ENCODE data around the gene IL1F10. TPM values are rescaled to one million over a fixed set of nuclear protein-coding genes. Genes with fewer than 3 reads are reported as not detected.
A peak's percentile ranks its signal among the peaks of the same experiment; 100 is the strongest.

The IL1F10 gene
- total RNA-seq, 2 experiments from 2014 or later = not detected

GRCh38 chr2:113061896-113062770 is 5.6 kb upstream of the IL1F10 start:
- CTCF ChIA-PET = interaction anchor here (0.9 kb wide), 1 partner anchor 22 kb away, joined by 3 read pairs; no protein-coding TSS in a partner anchor
- DNase-seq = no peak
- Mint-ChIP-seq H3K27me3 (no peaks in the 10 kb centered on the region), H3K9me3 (no peaks in the 10 kb centered on the region), H3K4me3 (no peak overlapping the region), H3K27ac (no peak overlapping the region), H3K36me3 (ENCODE audit: low read depth) (no peaks in the 10 kb centered on the region), H3K4me1 (no peaks in the 10 kb centered on the region)
- POLR2A ChIA-PET = no interaction called here

- Mint-ChIP-seq H3K9me3 (no peaks in the 10 kb centered on the region), H3K36me3 (ENCODE audit: low read depth) (no peaks in the 10 kb centered on the region), H3K4me1 (no peaks in the 10 kb centered on the region), H3K4me3 (no peak overlapping the region), H3K27me3 (peaks cover 2% of the 10 kb centered on the region), H3K27ac (no peak overlapping the region)
- DNase-seq = no peak
- ChIA-PET POLR2A (no interaction called here), CTCF (interaction anchor here (0.9 to 1.9 kb wide), 3 partner anchors 9 to 16 kb away, joined by 3 to 5 read pairs (median 4); no protein-coding TSS in a partner anchor)
These were observed 3.5 kb upstream of the IL1F10 start for GRCh38 chr2:113064281-113064680.

GRCh38 chr2:113064898-113065297 is 2.9 kb upstream of the IL1F10 start:
- no peak overlapping the region for H3K4me3 Mint-ChIP-seq
- H3K27me3 Mint-ChIP-seq = peaks cover 4% of the 10 kb centered on the region
- CTCF ChIA-PET = interaction anchor here (0.9 to 1.9 kb wide), 3 partner anchors 8 to 15 kb away, joined by 3 to 5 read pairs (median 4); no protein-coding TSS in a partner anchor
- no peak for DNase-seq
- no peaks in the 10 kb centered on the region for H3K9me3 Mint-ChIP-seq
- H3K4me1 Mint-ChIP-seq = no peaks in the 10 kb centered on the region
- H3K36me3 Mint-ChIP-seq (ENCODE audit: low read depth) = no peaks in the 10 kb centered on the region
- H3K27ac Mint-ChIP-seq = no peak overlapping the region
- POLR2A ChIA-PET = no interaction called here

GRCh38 chr2:113068249-113068648 is 479 bp downstream of the IL1F10 start:
- Mint-ChIP-seq H3K4me3 (no peak overlapping the region), H3K36me3 (ENCODE audit: low read depth) (no peaks in the 10 kb centered on the region), H3K27ac (no peak overlapping the region), H3K9me3 (no peaks in the 10 kb centered on the region), H3K4me1 (no peaks in the 10 kb centered on the region), H3K27me3 (peaks cover 6% of the 10 kb centered on the region)
- no peak for DNase-seq
- CTCF ChIA-PET = interaction anchor here (2.3 kb wide), 1 partner anchor 12 kb away, joined by 8 read pairs; no protein-coding TSS in a partner anchor
- POLR2A ChIA-PET = interaction anchor here (0.7 kb wide), 1 partner anchor 52 kb away, joined by 4 read pairs; no protein-coding TSS in a partner anchor

- ChIA-PET POLR2A (interaction anchor here (0.7 kb wide), 1 partner anchor 53 kb away, joined by 4 read pairs; no protein-coding TSS in a partner anchor), CTCF (interaction anchor here (2.3 kb wide), 1 partner anchor 11 kb away, joined by 8 read pairs; no protein-coding TSS in a partner anchor)
- peaks cover 6% of the 10 kb centered on the region for H3K27me3 Mint-ChIP-seq
- no peak for DNase-seq
- H3K4me3 Mint-ChIP-seq = no peak overlapping the region
- no peaks in the 10 kb centered on the region for H3K9me3 Mint-ChIP-seq
- H3K36me3 Mint-ChIP-seq (ENCODE audit: low read depth) = no peaks in the 10 kb centered on the region
- no peaks in the 10 kb centered on the region for H3K4me1 Mint-ChIP-seq
- H3K27ac Mint-ChIP-seq = no peak overlapping the region
These were observed 1.1 kb downstream of the IL1F10 start for GRCh38 chr2:113068706-113069485.

GRCh38 chr2:113069676-113070605 is 2.2 kb downstream of the IL1F10 start:
- Mint-ChIP-seq H3K9me3 (no peaks in the 10 kb centered on the region), H3K4me1 (peaks cover 4% of the 10 kb centered on the region), H3K27ac (no peak overlapping the region), H3K4me3 (no peak overlapping the region), H3K27me3 (peaks cover 6% of the 10 kb centered on the region), H3K36me3 (ENCODE audit: low read depth) (no peaks in the 10 kb centered on the region)
- no peak for DNase-seq
- CTCF ChIA-PET = interaction anchor here (0.5 to 2.3 kb wide), 2 partner anchors 10 to 14 kb away, joined by 3 to 8 read pairs; no protein-coding TSS in a partner anchor
- POLR2A ChIA-PET = no interaction called here

- peaks cover 6% of the 10 kb centered on the region for H3K27me3 Mint-ChIP-seq
- no peak overlapping the region for H3K27ac Mint-ChIP-seq
- CTCF ChIA-PET = no interaction called here
- POLR2A ChIA-PET = no interaction called here
- H3K4me3 Mint-ChIP-seq = no peak overlapping the region
- H3K4me1 Mint-ChIP-seq = peaks cover 9% of the 10 kb centered on the region
- H3K36me3 Mint-ChIP-seq (ENCODE audit: low read depth) = no peaks in the 10 kb centered on the region
- no peak for DNase-seq
- H3K9me3 Mint-ChIP-seq = no peaks in the 10 kb centered on the region
These were observed 2.8 kb downstream of the IL1F10 start for GRCh38 chr2:113070606-113070975.

- peaks cover 10% of the 10 kb centered on the region for H3K27me3 Mint-ChIP-seq
- ChIA-PET POLR2A (no interaction called here), CTCF (interaction anchor here (0.5 to 1.4 kb wide), 2 partner anchors 8 to 1205 kb away, joined by 3 to 5 read pairs; no protein-coding TSS in a partner anchor)
- no peak overlapping the region for H3K27ac Mint-ChIP-seq
- H3K4me3 Mint-ChIP-seq = no peak overlapping the region
- H3K9me3 Mint-ChIP-seq = no peaks in the 10 kb centered on the region
- no peak for DNase-seq
- H3K4me1 Mint-ChIP-seq = peaks cover 9% of the 10 kb centered on the region
- no peaks in the 10 kb centered on the region for H3K36me3 Mint-ChIP-seq (ENCODE audit: low read depth)
These were observed 4.8 kb downstream of the IL1F10 start for GRCh38 chr2:113072584-113072983.

GRCh38 chr2:113073325-113073834 is 5.6 kb downstream of the IL1F10 start:
- H3K4me1 Mint-ChIP-seq = peaks cover 9% of the 10 kb centered on the region
- ChIA-PET POLR2A (no interaction called here), CTCF (interaction anchor here (1.4 kb wide), 1 partner anchor 9 kb away, joined by 5 read pairs; no protein-coding TSS in a partner anchor)
- H3K27me3 Mint-ChIP-seq = peaks cover 11% of the 10 kb centered on the region
- H3K36me3 Mint-ChIP-seq (ENCODE audit: low read depth) = no peaks in the 10 kb centered on the region
- no peak overlapping the region for H3K4me3 Mint-ChIP-seq
- H3K27ac Mint-ChIP-seq = no peak overlapping the region
- DNase-seq = no peak
- no peaks in the 10 kb centered on the region for H3K9me3 Mint-ChIP-seq

GRCh38 chr2:113075030-113075429 is 7.3 kb downstream of the IL1F10 start:
- Mint-ChIP-seq H3K36me3 (ENCODE audit: low read depth) (no peaks in the 10 kb centered on the region), H3K4me3 (no peak overlapping the region), H3K27ac (peak overlapping the region; percentile 27), H3K27me3 (peaks cover 8% of the 10 kb centered on the region), H3K9me3 (no peaks in the 10 kb centered on the region), H3K4me1 (peaks cover 9% of the 10 kb centered on the region)
- peak; percentile 16 for DNase-seq
- ChIA-PET POLR2A (no interaction called here), CTCF (interaction anchor here (1.2 to 1.7 kb wide), 6 partner anchors 10 to 315 kb away, joined by 3 to 4 read pairs (median 3); partner anchors contain the start of gene IL36RN)

- ChIA-PET CTCF (interaction anchor here (0.6 to 1.7 kb wide), 8 partner anchors 9 to 314 kb away, joined by 3 to 5 read pairs (median 3); no protein-coding TSS in a partner anchor), POLR2A (no interaction called here)
- Mint-ChIP-seq H3K36me3 (ENCODE audit: low read depth) (no peaks in the 10 kb centered on the region), H3K4me1 (peaks cover 9% of the 10 kb centered on the region), H3K27ac (no peak overlapping the region), H3K4me3 (no peak overlapping the region), H3K27me3 (peaks cover 8% of the 10 kb centered on the region), H3K9me3 (no peaks in the 10 kb centered on the region)
- DNase-seq = no peak
These were observed 7.8 kb downstream of the IL1F10 start for GRCh38 chr2:113075600-113075999.
